Upper lobe of left lung (tissue), 4 donors: ENCODE data around the gene CLUH.

ENCODE experiments used
- EP300 ChIP-seq, 4 donors: sonication (generic); formaldehyde crosslinking; IDR thresholded peaks; one replicate each; pipeline ENCODE4 v1.5.1; 2017; ENCODE audit warnings: antibody characterized with exemption in 4 of 4, control low read depth in 2 of 4
- POLR2A ChIP-seq, 4 donors: fragments of 450-650 bp; IDR thresholded peaks; one replicate each; pipeline ENCODE4 v1.5.1; 2016 to 2017; ENCODE audit warnings: antibody characterized with exemption in 4 of 4, mild to moderate bottlenecking in 2 of 4
- POLR2AphosphoS5 ChIP-seq, 2 donors: sonication (generic); formaldehyde crosslinking; IDR thresholded peaks; one replicate each; pipeline ENCODE4 v1.5.1; 2017; ENCODE audit warnings: antibody characterized with exemption in 2 of 2
- TF ChIP-seq, protein P1 (sequence below), 6 experiments: fragments of 450-650 bp in 4 of 6; fragments of 200-600 bp in 2 of 6; sonication (generic) in 2 of 6; IDR thresholded peaks; one replicate each; pipeline ENCODE4 v1.5.1; 2016 to 2019; ENCODE audit warnings: antibody characterized with exemption in 6 of 6

DNA sequence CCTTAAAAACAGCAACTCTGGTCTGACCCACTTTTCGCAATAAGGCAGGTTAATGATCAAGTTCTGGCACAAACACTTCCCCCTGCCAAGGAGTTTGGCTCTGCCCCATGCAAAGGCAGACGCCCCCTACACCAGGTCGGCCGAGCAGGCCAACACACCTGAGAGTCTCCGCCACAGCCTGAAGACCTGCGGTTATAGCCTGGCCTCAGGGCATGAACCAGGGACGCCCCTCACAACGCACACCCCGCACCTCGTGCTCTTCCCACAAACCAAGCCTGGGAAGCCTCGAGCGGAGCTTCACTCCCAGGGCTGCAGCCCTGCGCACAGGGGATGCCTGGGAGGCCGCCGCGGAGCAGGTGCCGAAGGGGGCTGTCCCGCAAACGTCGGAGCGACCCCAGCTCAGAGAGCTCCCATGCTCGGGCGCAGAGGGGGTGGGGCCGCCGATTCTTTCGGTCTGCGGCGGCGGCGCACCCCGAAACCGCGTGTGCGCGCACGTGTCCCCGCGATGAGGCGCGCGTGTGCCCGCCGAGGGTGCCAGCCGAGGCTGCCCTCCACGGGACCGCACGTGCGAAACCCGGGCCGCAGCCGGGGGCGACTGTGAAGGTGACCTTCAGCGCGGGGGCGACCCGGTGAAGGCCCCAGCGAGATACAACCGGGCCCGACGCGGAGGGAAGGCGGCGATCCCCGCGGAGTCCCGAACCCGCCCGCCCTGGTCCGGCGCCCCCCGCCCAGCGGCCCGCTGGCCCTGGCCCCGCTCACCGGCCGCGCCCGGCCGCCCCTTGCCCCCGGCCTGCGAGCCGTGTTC, 559 bp downstream of the CLUH start:
- TF ChIP-seq, protein P1, sequence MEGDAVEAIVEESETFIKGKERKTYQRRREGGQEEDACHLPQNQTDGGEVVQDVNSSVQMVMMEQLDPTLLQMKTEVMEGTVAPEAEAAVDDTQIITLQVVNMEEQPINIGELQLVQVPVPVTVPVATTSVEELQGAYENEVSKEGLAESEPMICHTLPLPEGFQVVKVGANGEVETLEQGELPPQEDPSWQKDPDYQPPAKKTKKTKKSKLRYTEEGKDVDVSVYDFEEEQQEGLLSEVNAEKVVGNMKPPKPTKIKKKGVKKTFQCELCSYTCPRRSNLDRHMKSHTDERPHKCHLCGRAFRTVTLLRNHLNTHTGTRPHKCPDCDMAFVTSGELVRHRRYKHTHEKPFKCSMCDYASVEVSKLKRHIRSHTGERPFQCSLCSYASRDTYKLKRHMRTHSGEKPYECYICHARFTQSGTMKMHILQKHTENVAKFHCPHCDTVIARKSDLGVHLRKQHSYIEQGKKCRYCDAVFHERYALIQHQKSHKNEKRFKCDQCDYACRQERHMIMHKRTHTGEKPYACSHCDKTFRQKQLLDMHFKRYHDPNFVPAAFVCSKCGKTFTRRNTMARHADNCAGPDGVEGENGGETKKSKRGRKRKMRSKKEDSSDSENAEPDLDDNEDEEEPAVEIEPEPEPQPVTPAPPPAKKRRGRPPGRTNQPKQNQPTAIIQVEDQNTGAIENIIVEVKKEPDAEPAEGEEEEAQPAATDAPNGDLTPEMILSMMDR (IDR thresholded peaks at IDR 0.05) = no peak
- TF ChIP-seq POLR2AphosphoS5 (IDR thresholded peaks at IDR 0.05) (no peak), POLR2A (IDR thresholded peaks at IDR 0.05) (peak in 1 of 4 donors; percentile 44), EP300 (IDR thresholded peaks at IDR 0.05) (no peak)
